HepG2 (cell line): ENCODE measurements around the gene CAMKV. TPM values are rescaled to one million over a fixed set of nuclear protein-coding genes. Genes with fewer than 3 reads are reported as not detected.

ENCODE experiments used
- ATAC-seq: fragments of 200-7000 bp; cut with Tn5 transposase; 3 replicates; pipeline ENCODE4 v1.9.1; 2020; ENCODE audit warnings: mild to moderate bottlenecking, moderate library complexity
- BruUV-seq: library from RNA; stranded (reverse); fragments of 400-500 nt; replicated peaks from 2 replicates; lab custom pipeline; 2021; lab: Mats Ljungman, UMichigan
- CTCF ChIA-PET: fragments of 300-600 bp; formaldehyde crosslinking; extraction: SDS; loops from one replicate; lab custom pipeline; 2021; ENCODE audit warnings: low total read pairs, inconsistent platforms, low intra/inter-chr PET ratio; lab: Yijun Ruan, JAX
- POLR2A ChIA-PET: fragments of 350-600 bp; sonication (Branson Sonifier 250); formaldehyde crosslinking; loops from one replicate; lab custom pipeline; 2020; ENCODE audit warnings: antibody characterized with exemption, inconsistent platforms; lab: Yijun Ruan, JAX
- DNase-seq: peaks from one replicate; pipeline ENCODE4 v3.0.0-alpha.2; 2015; ENCODE audit warnings: low spot score
- FAIRE-seq: peaks from 3 replicates; lab custom pipeline; 2011; peaks lifted over from hg19 to GRCh38; lab: Jason Lieb, UNC
- H2AFZ ChIP-seq: one replicate; pipeline ENCODE4 v1.6.1; 2011; ENCODE audit warnings: low read length, inconsistent platforms
- H3K27ac ChIP-seq: fragments of 300-600 bp; 3 replicates; pipeline ENCODE4 v1.8.0; 2011; ENCODE audit warnings: mixed run types, mild to moderate bottlenecking, mixed read lengths, low read length, inconsistent platforms; ENCODE audit not compliant: insufficient read depth; ENCODE audit errors: extremely low read length
- H3K27me3 ChIP-seq, 2 experiments: fragments of 200-600 bp in 1 of 2; 2 replicates in 1 of 2; 3 replicates in 1 of 2; pipeline versions ENCODE4 v1.6.0 to v1.8.0; 2011; ENCODE audit warnings: low read length in 2 of 2, mild to moderate bottlenecking in 2 of 2, moderate library complexity in 2 of 2, inconsistent platforms in 1 of 2; ENCODE audit not compliant: insufficient read depth in 2 of 2, control insufficient read depth in 1 of 2
- H3K36me3 ChIP-seq, 2 experiments: fragments of 200-600 bp in 1 of 2; replicated peaks in 1 of 2; 2 replicates in 1 of 2; 3 replicates in 1 of 2; pipeline versions ENCODE4 v1.5.1 to v1.8.0; 2011; ENCODE audit warnings: low read length in 2 of 2, inconsistent platforms in 1 of 2; ENCODE audit not compliant: insufficient read depth in 2 of 2, control insufficient read depth in 1 of 2
- H3K4me1 ChIP-seq: 2 replicates; pipeline ENCODE4 v1.5.1; 2012; ENCODE audit warnings: low read length, inconsistent platforms; ENCODE audit not compliant: insufficient read depth
- H3K4me2 ChIP-seq: 2 replicates; pipeline ENCODE4 v1.6.0; 2011; ENCODE audit warnings: low read depth, low read length, inconsistent platforms
- H3K4me3 ChIP-seq, 3 experiments: fragments of 200-600 bp in 1 of 3; sonication (generic), shearing (Covaris generic) in 1 of 3; replicated peaks in 1 of 3; 2 replicates each; pipeline ENCODE4 v1.5.1; 2011 to 2016; ENCODE audit warnings: low read length in 3 of 3, inconsistent platforms in 2 of 3, low read depth in 2 of 3, mild to moderate bottlenecking in 2 of 3, control low read depth in 1 of 3, mixed read lengths in 1 of 3; ENCODE audit not compliant: insufficient read depth in 1 of 3
- H3K79me2 ChIP-seq: one replicate; pipeline ENCODE4 v1.6.1; 2011; ENCODE audit warnings: low read length, inconsistent platforms; ENCODE audit not compliant: insufficient read depth
- H3K9ac ChIP-seq: 2 replicates; pipeline ENCODE4 v1.6.0; 2011; ENCODE audit warnings: mild to moderate bottlenecking, low read depth, low read length, inconsistent platforms; ENCODE audit not compliant: insufficient read depth
- H3K9me3 ChIP-seq: 2 replicates; pipeline ENCODE4 v1.5.1; 2012; ENCODE audit warnings: mild to moderate bottlenecking, low read length
- H4K20me1 ChIP-seq: 2 replicates; pipeline ENCODE4 v1.6.0; 2011; ENCODE audit warnings: inconsistent platforms, mild to moderate bottlenecking, low read length, moderate library complexity; ENCODE audit not compliant: insufficient read depth
- CTCF ChIP-seq: sonication (generic); formaldehyde crosslinking; IDR thresholded peaks from 2 replicates; pipeline ENCODE4 v1.5.0; 2020; ENCODE audit warnings: mild to moderate bottlenecking, missing genetic modification reagents, moderate library complexity
- GATA4 ChIP-seq: sonication (generic); IDR thresholded peaks from 2 replicates; pipeline ENCODE4 v1.6.1; 2016; ENCODE audit warnings: antibody characterized with exemption, low read depth, borderline replicate concordance
- HES4 ChIP-seq: sonication (generic); formaldehyde crosslinking; IDR thresholded peaks from 2 replicates; pipeline ENCODE4 v1.9.0; 2021; ENCODE audit warnings: mild to moderate bottlenecking, missing genetic modification reagents, borderline replicate concordance
- MED1 ChIP-seq: sonication (generic); formaldehyde crosslinking; IDR thresholded peaks from 2 replicates; pipeline ENCODE4 v1.4.0; 2020; ENCODE audit warnings: missing genetic modification reagents
- PITX1 ChIP-seq: sonication (generic); formaldehyde crosslinking; IDR thresholded peaks from 2 replicates; pipeline ENCODE4 v1.5.1; 2020; ENCODE audit warnings: mild to moderate bottlenecking, missing genetic modification reagents
- SIX4 ChIP-seq: sonication (generic); formaldehyde crosslinking; IDR thresholded peaks from 2 replicates; pipeline ENCODE4 v1.4.0; 2020; ENCODE audit warnings: missing genetic modification reagents
- SMC3 ChIP-seq: IDR thresholded peaks from 2 replicates; pipeline ENCODE4 v1.6.1; 2011; ENCODE audit warnings: low read length, improper control_type of control experiment
- STAG1 ChIP-seq: sonication (generic); formaldehyde crosslinking; IDR thresholded peaks from 2 replicates; pipeline ENCODE4 v1.4.0; 2020; ENCODE audit warnings: missing genetic modification reagents
- YEATS4 ChIP-seq: sonication (generic); formaldehyde crosslinking; IDR thresholded peaks from 2 replicates; pipeline ENCODE4 v1.4.0; 2020; ENCODE audit warnings: missing genetic modification reagents, borderline replicate concordance
- ZBTB39 ChIP-seq: sonication (generic); formaldehyde crosslinking; IDR thresholded peaks from 2 replicates; pipeline ENCODE4 v1.5.0; 2020; ENCODE audit warnings: missing genetic modification reagents
- WGBS: methylation state at CpG from one replicate; pipeline ENCODE4 v1.1.6; 2017; ENCODE audit warnings: low lambda C conversion rate; 5-methylcytosine and 5-hydroxymethylcytosine counted together
- in situ Hi-C: cut with HindIII; loops from 2 replicates; pipeline ENCODE4 v1.10.0; 2017; ENCODE audit warnings: low pct_unique_long_range_greater_than_20kb; ENCODE audit not compliant: extremely low pct_ligation_motif_present
- intact Hi-C: fragments of 100-400 bp; cut with micrococcal nuclease; formaldehyde crosslinking; loops from one replicate; pipeline ENCODE4 v1.10.0; 2022; ENCODE audit not compliant: unreplicated experiment
- polyA plus RNA-seq, 8 experiments: library from polyadenylated mRNA; depleted of rRNA in 3 of 8; stranded (reverse) in 7 of 8; unstranded in 1 of 8; fragments of >200 nt; fragmentation: Illumina TruSeq in 4 of 8; extraction: Trizol in 4 of 8; gene quantifications; 2 replicates each; pipeline versions ENCODE4 v1.2.1 to v1.2.3, GENCODE V29; 2011 to 2016; ENCODE audit warnings: low read depth in 4 of 8, missing spikeins in 1 of 8, mixed read lengths in 1 of 8; ENCODE audit not compliant: insufficient read depth in 1 of 8
- total RNA-seq, 5 experiments: library from RNA; depleted of rRNA; stranded (reverse); fragments of >200 nt; fragmentation: Illumina TruSeq; extraction: Trizol; gene quantifications; 2 replicates each; pipeline ENCODE4 v1.2.3, GENCODE V29; 2016; ENCODE audit warnings: low read depth in 1 of 5

The CAMKV gene
- total and polyA plus RNA-seq, 2 of the 13 experiments (the other 11 are each of a cell fraction or from before 2014, with no cell fraction given) = 0.13 to 0.15 TPM

- H3K4me1 ChIP-seq = peaks cover 36% of the 10 kb centered on the region
- CTCF ChIA-PET = interaction anchor here (0.7 kb wide), 1 partner anchor 98 kb away, joined by 3 read pairs; no protein-coding TSS in a partner anchor
- in situ Hi-C loops (loop anchor here (10.0 kb wide), 1 partner anchor 95 kb away; the partner anchor contains the start of gene INKA1), intact Hi-C loops (loop anchor here (2.0 kb wide), 1 partner anchor 27 kb away; no protein-coding TSS in a partner anchor)
- H3K79me2 ChIP-seq = no peaks in the 10 kb centered on the region
- H3K9me3 ChIP-seq = no peaks in the 10 kb centered on the region
- ATAC-seq (peak; percentile 3; the same call in 1 of the 3 replicates), FAIRE-seq (peak; percentile 8), DNase-seq (no peak)
- WGBS = 0% methylated on average over 1 of the region's 5 CpGs
- H3K27me3 ChIP-seq = peaks cover 1 to 3% of the 10 kb centered on the region in 2 experiments; a peak in 1 of 5 replicates
- 0 out of 2 replicates have a peak overlapping the region, but pooled peaks have one; percentile 39 for H3K4me2 ChIP-seq
- no peak overlapping the region for H3K27ac ChIP-seq
- no peak overlapping the region for H3K9ac ChIP-seq
- H3K36me3 ChIP-seq = no peaks in the 10 kb centered on the region
- POLR2A ChIA-PET = no interaction called here
- H3K4me3 ChIP-seq = no peak overlapping the region
- no peaks in the 10 kb centered on the region for H4K20me1 ChIP-seq
- no TSS peak for BruUV-seq
- H2AFZ ChIP-seq = peak overlapping the region; percentile 32
- TF ChIP-seq STAG1 (peak; percentile 63), YEATS4 (CRISPR knock-in tag) (no peak), PITX1 (CRISPR knock-in tag) (0 out of 2 replicates have a peak, but pooled peaks have one; percentile 15), SIX4 (CRISPR knock-in tag) (no peak), ZBTB39 (no peak), MED1 (CRISPR knock-in tag) (no peak), HES4 (CRISPR knock-in tag) (no peak), SMC3 (peak; percentile 41; the same call in 1 of the 2 replicates), CTCF (peak; percentile 74), GATA4 (no peak)
Observed at GRCh38 chr3:49899815-49900214, 30.1 kb upstream of the CAMKV start.
